HepG2 (cell line): ENCODE measurements around the gene TUBB3. TPM values are rescaled to one million over a fixed set of nuclear protein-coding genes. Genes with fewer than 3 reads are reported as not detected.

ENCODE experiments used
- ATAC-seq: fragments of 200-7000 bp; cut with Tn5 transposase; 3 replicates; pipeline ENCODE4 v1.9.1; 2020; ENCODE audit warnings: mild to moderate bottlenecking, moderate library complexity
- BruUV-seq: library from RNA; stranded (reverse); fragments of 400-500 nt; replicated peaks from 2 replicates; lab custom pipeline; 2021; lab: Mats Ljungman, UMichigan
- CTCF ChIA-PET: fragments of 300-600 bp; formaldehyde crosslinking; extraction: SDS; loops from one replicate; lab custom pipeline; 2021; ENCODE audit warnings: low total read pairs, inconsistent platforms, low intra/inter-chr PET ratio; lab: Yijun Ruan, JAX
- POLR2A ChIA-PET: fragments of 350-600 bp; sonication (Branson Sonifier 250); formaldehyde crosslinking; loops from one replicate; lab custom pipeline; 2020; ENCODE audit warnings: antibody characterized with exemption, inconsistent platforms; lab: Yijun Ruan, JAX
- DNase-seq: peaks from one replicate; pipeline ENCODE4 v3.0.0-alpha.2; 2015; ENCODE audit warnings: low spot score
- FAIRE-seq: peaks from 3 replicates; lab custom pipeline; 2011; peaks lifted over from hg19 to GRCh38; lab: Jason Lieb, UNC
- H2AFZ ChIP-seq: one replicate; pipeline ENCODE4 v1.6.1; 2011; ENCODE audit warnings: low read length, inconsistent platforms
- H3K27ac ChIP-seq: fragments of 300-600 bp; 3 replicates; pipeline ENCODE4 v1.8.0; 2011; ENCODE audit warnings: mixed run types, mild to moderate bottlenecking, mixed read lengths, low read length, inconsistent platforms; ENCODE audit not compliant: insufficient read depth; ENCODE audit errors: extremely low read length
- H3K27me3 ChIP-seq, 2 experiments: fragments of 200-600 bp in 1 of 2; 2 replicates in 1 of 2; 3 replicates in 1 of 2; pipeline versions ENCODE4 v1.6.0 to v1.8.0; 2011; ENCODE audit warnings: low read length in 2 of 2, mild to moderate bottlenecking in 2 of 2, moderate library complexity in 2 of 2, inconsistent platforms in 1 of 2; ENCODE audit not compliant: insufficient read depth in 2 of 2, control insufficient read depth in 1 of 2
- H3K36me3 ChIP-seq, 2 experiments: fragments of 200-600 bp in 1 of 2; replicated peaks in 1 of 2; 2 replicates in 1 of 2; 3 replicates in 1 of 2; pipeline versions ENCODE4 v1.5.1 to v1.8.0; 2011; ENCODE audit warnings: low read length in 2 of 2, inconsistent platforms in 1 of 2; ENCODE audit not compliant: insufficient read depth in 2 of 2, control insufficient read depth in 1 of 2
- H3K4me1 ChIP-seq: 2 replicates; pipeline ENCODE4 v1.5.1; 2012; ENCODE audit warnings: low read length, inconsistent platforms; ENCODE audit not compliant: insufficient read depth
- H3K4me2 ChIP-seq: 2 replicates; pipeline ENCODE4 v1.6.0; 2011; ENCODE audit warnings: low read depth, low read length, inconsistent platforms
- H3K4me3 ChIP-seq, 3 experiments: fragments of 200-600 bp in 1 of 3; sonication (generic), shearing (Covaris generic) in 1 of 3; replicated peaks in 1 of 3; 2 replicates each; pipeline ENCODE4 v1.5.1; 2011 to 2016; ENCODE audit warnings: low read length in 3 of 3, inconsistent platforms in 2 of 3, low read depth in 2 of 3, mild to moderate bottlenecking in 2 of 3, control low read depth in 1 of 3, mixed read lengths in 1 of 3; ENCODE audit not compliant: insufficient read depth in 1 of 3
- H3K79me2 ChIP-seq: one replicate; pipeline ENCODE4 v1.6.1; 2011; ENCODE audit warnings: low read length, inconsistent platforms; ENCODE audit not compliant: insufficient read depth
- H3K9ac ChIP-seq: 2 replicates; pipeline ENCODE4 v1.6.0; 2011; ENCODE audit warnings: mild to moderate bottlenecking, low read depth, low read length, inconsistent platforms; ENCODE audit not compliant: insufficient read depth
- H3K9me3 ChIP-seq: 2 replicates; pipeline ENCODE4 v1.5.1; 2012; ENCODE audit warnings: mild to moderate bottlenecking, low read length
- H4K20me1 ChIP-seq: 2 replicates; pipeline ENCODE4 v1.6.0; 2011; ENCODE audit warnings: inconsistent platforms, mild to moderate bottlenecking, low read length, moderate library complexity; ENCODE audit not compliant: insufficient read depth
- NFYC ChIP-seq: IDR thresholded peaks from 2 replicates; pipeline ENCODE4 v1.6.1; 2016; ENCODE audit warnings: missing genetic modification reagents, missing compliant biosample characterization
- SAP130 ChIP-seq: IDR thresholded peaks from 2 replicates; pipeline ENCODE4 v1.6.1; 2016; ENCODE audit warnings: low read depth
- SMAD1 ChIP-seq: sonication (generic); formaldehyde crosslinking; IDR thresholded peaks from 2 replicates; pipeline ENCODE4 v1.4.0; 2020; ENCODE audit warnings: missing genetic modification reagents, low read depth, mild to moderate bottlenecking, borderline replicate concordance
- TCF12 ChIP-seq, 2 experiments: fragments of 450-650 bp in 1 of 2; sonication (generic) in 1 of 2; formaldehyde crosslinking in 1 of 2; IDR thresholded peaks; 2 replicates each; pipeline versions ENCODE4 v1.6.1 to v1.8.0; 2017 to 2022; ENCODE audit warnings: antibody characterized with exemption in 1 of 2, mild to moderate bottlenecking in 1 of 2, missing genetic modification reagents in 1 of 2, moderate library complexity in 1 of 2
- ZBTB38 ChIP-seq: sonication (generic); formaldehyde crosslinking; IDR thresholded peaks from 2 replicates; pipeline ENCODE4 v1.5.1; 2020; ENCODE audit warnings: mild to moderate bottlenecking, missing genetic modification reagents
- ZBTB8A ChIP-seq: sonication (generic); formaldehyde crosslinking; IDR thresholded peaks from 2 replicates; pipeline ENCODE4 v1.4.0; 2020; ENCODE audit warnings: mild to moderate bottlenecking, low read depth, missing genetic modification reagents, borderline replicate concordance
- ZMYM3 ChIP-seq: sonication (generic); formaldehyde crosslinking; IDR thresholded peaks from 2 replicates; pipeline ENCODE4 v1.5.1; 2020; ENCODE audit warnings: mild to moderate bottlenecking, missing genetic modification reagents
- ZNF34 ChIP-seq: sonication (generic); formaldehyde crosslinking; IDR thresholded peaks from 2 replicates; pipeline ENCODE4 v1.4.0; 2020; ENCODE audit warnings: mild to moderate bottlenecking, missing genetic modification reagents, borderline replicate concordance
- WGBS: methylation state at CpG from one replicate; pipeline ENCODE4 v1.1.6; 2017; ENCODE audit warnings: low lambda C conversion rate; 5-methylcytosine and 5-hydroxymethylcytosine counted together
- in situ Hi-C: cut with HindIII; loops from 2 replicates; pipeline ENCODE4 v1.10.0; 2017; ENCODE audit warnings: low pct_unique_long_range_greater_than_20kb; ENCODE audit not compliant: extremely low pct_ligation_motif_present
- intact Hi-C: fragments of 100-400 bp; cut with micrococcal nuclease; formaldehyde crosslinking; loops from one replicate; pipeline ENCODE4 v1.10.0; 2022; ENCODE audit not compliant: unreplicated experiment
- polyA plus RNA-seq, 8 experiments: library from polyadenylated mRNA; depleted of rRNA in 3 of 8; stranded (reverse) in 7 of 8; unstranded in 1 of 8; fragments of >200 nt; fragmentation: Illumina TruSeq in 4 of 8; extraction: Trizol in 4 of 8; gene quantifications; 2 replicates each; pipeline versions ENCODE4 v1.2.1 to v1.2.3, GENCODE V29; 2011 to 2016; ENCODE audit warnings: low read depth in 4 of 8, missing spikeins in 1 of 8, mixed read lengths in 1 of 8; ENCODE audit not compliant: insufficient read depth in 1 of 8
- total RNA-seq, 5 experiments: library from RNA; depleted of rRNA; stranded (reverse); fragments of >200 nt; fragmentation: Illumina TruSeq; extraction: Trizol; gene quantifications; 2 replicates each; pipeline ENCODE4 v1.2.3, GENCODE V29; 2016; ENCODE audit warnings: low read depth in 1 of 5
- TF ChIP-seq, protein P1 (sequence below): sonication (generic); formaldehyde crosslinking; IDR thresholded peaks from 2 replicates; pipeline ENCODE4 v1.8.1; 2023; ENCODE audit warnings: mild to moderate bottlenecking, missing genetic modification reagents
- TF ChIP-seq, protein P2 (sequence below): sonication (generic); formaldehyde crosslinking; IDR thresholded peaks from 2 replicates; pipeline ENCODE4 v1.4.0; 2020; ENCODE audit warnings: missing genetic modification reagents
- TF ChIP-seq, protein P3 (sequence below): sonication (generic); formaldehyde crosslinking; IDR thresholded peaks from 2 replicates; pipeline ENCODE4 v1.5.0; 2020; ENCODE audit warnings: missing genetic modification reagents

The TUBB3 gene
- total and polyA plus RNA-seq, 2 of the 13 experiments (the other 11 are each of a cell fraction or from before 2014, with no cell fraction given), result 110 to 185 TPM

DNA sequence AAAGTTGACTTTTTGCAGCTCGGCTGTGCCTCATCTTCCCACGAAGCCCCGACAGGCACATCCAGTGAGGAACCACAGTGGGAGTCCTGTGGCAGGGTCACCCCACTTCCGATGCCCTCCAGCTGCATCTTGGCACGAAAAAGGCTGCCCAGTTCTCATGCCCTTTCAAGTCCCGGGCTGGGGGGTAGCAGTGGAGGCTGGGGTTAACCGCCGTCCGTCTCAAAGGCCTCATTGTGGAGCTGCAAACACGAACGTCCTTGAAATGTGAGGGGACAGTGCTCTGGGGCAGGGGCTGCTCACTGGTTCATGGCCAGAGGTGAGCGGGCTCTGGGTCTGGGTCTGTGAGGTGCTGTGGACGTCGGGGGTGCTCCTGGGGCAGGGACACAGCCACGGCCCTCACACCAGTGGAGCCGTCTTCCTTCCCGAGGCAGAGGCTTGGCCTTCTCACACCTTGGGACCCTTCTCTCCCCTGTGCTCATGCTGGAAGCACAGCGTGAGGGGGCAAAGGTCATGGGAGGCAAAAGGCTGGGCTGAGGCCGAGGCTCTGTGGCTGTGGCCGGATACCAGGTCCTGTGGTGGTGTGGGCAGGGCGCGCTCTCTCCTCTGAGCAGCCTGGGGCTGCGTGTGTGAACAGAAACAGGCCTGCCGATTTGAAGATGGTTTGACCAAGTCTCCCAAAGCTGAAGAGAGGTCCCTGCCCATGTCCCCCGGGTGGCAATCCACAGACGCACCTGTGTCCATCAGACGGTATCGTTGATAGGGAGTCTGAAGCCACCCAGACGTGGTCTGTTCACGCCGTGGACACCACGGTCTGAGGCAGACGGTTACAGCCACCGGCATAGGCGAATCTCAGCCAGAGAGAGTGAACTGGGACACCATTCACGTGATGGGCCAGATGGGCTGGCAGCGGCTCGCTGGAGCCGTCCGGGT is 7.6 kb upstream of the TUBB3 start (continued):
- TF ChIP-seq, protein P1, sequence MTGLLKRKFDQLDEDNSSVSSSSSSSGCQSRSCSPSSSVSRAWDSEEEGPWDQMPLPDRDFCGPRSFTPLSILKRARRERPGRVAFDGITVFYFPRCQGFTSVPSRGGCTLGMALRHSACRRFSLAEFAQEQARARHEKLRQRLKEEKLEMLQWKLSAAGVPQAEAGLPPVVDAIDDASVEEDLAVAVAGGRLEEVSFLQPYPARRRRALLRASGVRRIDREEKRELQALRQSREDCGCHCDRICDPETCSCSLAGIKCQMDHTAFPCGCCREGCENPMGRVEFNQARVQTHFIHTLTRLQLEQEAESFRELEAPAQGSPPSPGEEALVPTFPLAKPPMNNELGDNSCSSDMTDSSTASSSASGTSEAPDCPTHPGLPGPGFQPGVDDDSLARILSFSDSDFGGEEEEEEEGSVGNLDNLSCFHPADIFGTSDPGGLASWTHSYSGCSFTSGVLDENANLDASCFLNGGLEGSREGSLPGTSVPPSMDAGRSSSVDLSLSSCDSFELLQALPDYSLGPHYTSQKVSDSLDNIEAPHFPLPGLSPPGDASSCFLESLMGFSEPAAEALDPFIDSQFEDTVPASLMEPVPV, result 0 out of 2 replicates have a peak, but pooled peaks have one; percentile 32
- peak; percentile 98; the same call in 1 of the 2 replicates for TF ChIP-seq SMAD1 (CRISPR knock-in tag)

DNA sequence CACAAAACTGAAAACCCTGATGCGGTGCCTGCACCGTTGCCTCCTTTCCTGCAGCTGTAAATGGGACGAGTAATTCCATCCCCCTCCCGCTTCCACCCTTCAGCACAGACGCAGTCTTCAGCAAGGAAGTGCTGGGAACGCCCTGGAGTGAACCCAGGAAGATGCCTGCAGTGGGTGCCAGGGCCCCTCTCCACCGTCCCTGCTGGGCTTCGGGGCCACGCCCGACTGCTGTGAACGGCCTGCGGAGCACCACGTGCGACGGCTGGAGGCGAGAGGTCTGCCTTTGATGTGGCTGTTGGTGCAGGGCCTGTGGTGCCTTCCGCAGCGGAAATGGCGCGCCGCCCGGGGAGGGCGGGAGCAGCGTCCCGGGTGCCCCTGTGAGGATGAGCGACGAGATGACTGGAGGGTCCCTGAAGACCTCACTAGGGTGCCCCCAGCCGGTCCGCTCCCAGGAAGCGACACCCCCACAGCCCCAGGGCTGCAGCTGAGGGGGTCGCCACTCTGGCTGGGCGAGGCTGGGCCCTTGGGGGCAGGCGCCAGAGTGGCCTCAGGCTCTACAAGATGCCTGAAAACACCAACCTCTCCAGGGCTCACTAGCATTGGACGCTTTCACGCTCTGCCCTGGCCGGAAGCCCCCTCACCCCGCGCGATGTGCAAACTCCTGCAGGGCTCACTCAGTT is 5.2 kb upstream of the TUBB3 start:
- H3K4me2 ChIP-seq, result peak overlapping the region; percentile 98
- H3K27me3 ChIP-seq, result no peaks in the 10 kb centered on the region; a peak in 1 of 5 replicates
- H2AFZ ChIP-seq, result no peak overlapping the region
- no TSS peak for BruUV-seq
- H4K20me1 ChIP-seq, result no peaks in the 10 kb centered on the region
- no peaks in the 10 kb centered on the region for H3K9me3 ChIP-seq
- H3K4me1 ChIP-seq, result peaks cover 83% of the 10 kb centered on the region
- peak overlapping the region; percentile 77 for H3K27ac ChIP-seq
- WGBS, result under 1% methylated on average over 21 of the region's 39 CpGs
- H3K36me3 ChIP-seq, result no peaks in the 10 kb centered on the region
- peaks cover 21% of the 10 kb centered on the region for H3K79me2 ChIP-seq
- H3K4me3 ChIP-seq, result peak overlapping the region; percentile 45 to 90 (median 49)
- ATAC-seq (peak; percentile 54), DNase-seq (peak; percentile 90), FAIRE-seq (peak; percentile 89)
- H3K9ac ChIP-seq, result peak overlapping the region; percentile 68
- intact Hi-C loops, result loop anchor here (2.0 to 5.0 kb wide), 2 partner anchors 43 to 216 kb away; partner anchors contain the start of gene SPATA2L
- in situ Hi-C loops, result no loop called here
- ChIA-PET POLR2A (interaction anchor here (0.6 to 2.4 kb wide), 17 partner anchors 9 to 218 kb away, joined by 3 to 25 read pairs (median 5); partner anchors contain the start of genes DEF8 and TCF25), CTCF (no interaction called here)
- TF ChIP-seq, protein P2, sequence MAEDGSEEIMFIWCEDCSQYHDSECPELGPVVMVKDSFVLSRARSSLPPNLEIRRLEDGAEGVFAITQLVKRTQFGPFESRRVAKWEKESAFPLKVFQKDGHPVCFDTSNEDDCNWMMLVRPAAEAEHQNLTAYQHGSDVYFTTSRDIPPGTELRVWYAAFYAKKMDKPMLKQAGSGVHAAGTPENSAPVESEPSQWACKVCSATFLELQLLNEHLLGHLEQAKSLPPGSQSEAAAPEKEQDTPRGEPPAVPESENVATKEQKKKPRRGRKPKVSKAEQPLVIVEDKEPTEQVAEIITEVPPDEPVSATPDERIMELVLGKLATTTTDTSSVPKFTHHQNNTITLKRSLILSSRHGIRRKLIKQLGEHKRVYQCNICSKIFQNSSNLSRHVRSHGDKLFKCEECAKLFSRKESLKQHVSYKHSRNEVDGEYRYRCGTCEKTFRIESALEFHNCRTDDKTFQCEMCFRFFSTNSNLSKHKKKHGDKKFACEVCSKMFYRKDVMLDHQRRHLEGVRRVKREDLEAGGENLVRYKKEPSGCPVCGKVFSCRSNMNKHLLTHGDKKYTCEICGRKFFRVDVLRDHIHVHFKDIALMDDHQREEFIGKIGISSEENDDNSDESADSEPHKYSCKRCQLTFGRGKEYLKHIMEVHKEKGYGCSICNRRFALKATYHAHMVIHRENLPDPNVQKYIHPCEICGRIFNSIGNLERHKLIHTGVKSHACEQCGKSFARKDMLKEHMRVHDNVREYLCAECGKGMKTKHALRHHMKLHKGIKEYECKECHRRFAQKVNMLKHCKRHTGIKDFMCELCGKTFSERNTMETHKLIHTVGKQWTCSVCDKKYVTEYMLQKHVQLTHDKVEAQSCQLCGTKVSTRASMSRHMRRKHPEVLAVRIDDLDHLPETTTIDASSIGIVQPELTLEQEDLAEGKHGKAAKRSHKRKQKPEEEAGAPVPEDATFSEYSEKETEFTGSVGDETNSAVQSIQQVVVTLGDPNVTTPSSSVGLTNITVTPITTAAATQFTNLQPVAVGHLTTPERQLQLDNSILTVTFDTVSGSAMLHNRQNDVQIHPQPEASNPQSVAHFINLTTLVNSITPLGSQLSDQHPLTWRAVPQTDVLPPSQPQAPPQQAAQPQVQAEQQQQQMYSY, result peak; percentile 77
- TF ChIP-seq TCF12 (IDR thresholded peaks at IDR 0.05) (no peak), TCF12 (CRISPR knock-in tag; IDR thresholded peaks at IDR 0.05) (peak; percentile 68; the same call in 1 of the 2 replicates), ZBTB8A (CRISPR knock-in tag) (no peak), ZMYM3 (CRISPR knock-in tag) (peak; percentile 84), ZNF34 (CRISPR knock-in tag) (peak; percentile 90), SAP130 (CRISPR knock-in tag) (peak; percentile 98), NFYC (peak; percentile 64; the same call in 1 of the 2 replicates), ZBTB38 (CRISPR knock-in tag) (peak; percentile 97)
- TF ChIP-seq, protein P3, sequence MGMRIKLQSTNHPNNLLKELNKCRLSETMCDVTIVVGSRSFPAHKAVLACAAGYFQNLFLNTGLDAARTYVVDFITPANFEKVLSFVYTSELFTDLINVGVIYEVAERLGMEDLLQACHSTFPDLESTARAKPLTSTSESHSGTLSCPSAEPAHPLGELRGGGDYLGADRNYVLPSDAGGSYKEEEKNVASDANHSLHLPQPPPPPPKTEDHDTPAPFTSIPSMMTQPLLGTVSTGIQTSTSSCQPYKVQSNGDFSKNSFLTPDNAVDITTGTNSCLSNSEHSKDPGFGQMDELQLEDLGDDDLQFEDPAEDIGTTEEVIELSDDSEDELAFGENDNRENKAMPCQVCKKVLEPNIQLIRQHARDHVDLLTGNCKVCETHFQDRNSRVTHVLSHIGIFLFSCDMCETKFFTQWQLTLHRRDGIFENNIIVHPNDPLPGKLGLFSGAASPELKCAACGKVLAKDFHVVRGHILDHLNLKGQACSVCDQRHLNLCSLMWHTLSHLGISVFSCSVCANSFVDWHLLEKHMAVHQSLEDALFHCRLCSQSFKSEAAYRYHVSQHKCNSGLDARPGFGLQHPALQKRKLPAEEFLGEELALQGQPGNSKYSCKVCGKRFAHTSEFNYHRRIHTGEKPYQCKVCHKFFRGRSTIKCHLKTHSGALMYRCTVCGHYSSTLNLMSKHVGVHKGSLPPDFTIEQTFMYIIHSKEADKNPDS (CRISPR knock-in tag), result peak; percentile 81; the same call in 1 of the 2 replicates
